Fibroblast of pulmonary artery (primary cell): ENCODE results near the gene SIPA1.
A peak's percentile ranks its signal among the peaks of the same experiment; 100 is the strongest.
"Not testable (repeated sequence)": the region's sequence is repeated elsewhere in the genome, so short reads cannot be mapped to it uniquely, and the experiment has no call there.

Experiments
- DNase-seq: peaks from one replicate; pipeline ENCODE4 v3.0.0-alpha.2; 2010; ENCODE audit warnings: low read depth
- H3K4me3 ChIP-seq: replicated peaks from 2 replicates; pipeline ENCODE4 v1.5.1; 2011; ENCODE audit warnings: low read depth, mild to moderate bottlenecking, control low read depth, low read length, moderate library complexity
- TF ChIP-seq, protein P1 (sequence below): IDR thresholded peaks from 2 replicates; pipeline ENCODE4 v1.5.1; 2011; ENCODE audit warnings: mild to moderate bottlenecking, control low read depth, low read length, inconsistent platforms; ENCODE audit errors: missing control alignments

SIPA1 gene

DNA sequence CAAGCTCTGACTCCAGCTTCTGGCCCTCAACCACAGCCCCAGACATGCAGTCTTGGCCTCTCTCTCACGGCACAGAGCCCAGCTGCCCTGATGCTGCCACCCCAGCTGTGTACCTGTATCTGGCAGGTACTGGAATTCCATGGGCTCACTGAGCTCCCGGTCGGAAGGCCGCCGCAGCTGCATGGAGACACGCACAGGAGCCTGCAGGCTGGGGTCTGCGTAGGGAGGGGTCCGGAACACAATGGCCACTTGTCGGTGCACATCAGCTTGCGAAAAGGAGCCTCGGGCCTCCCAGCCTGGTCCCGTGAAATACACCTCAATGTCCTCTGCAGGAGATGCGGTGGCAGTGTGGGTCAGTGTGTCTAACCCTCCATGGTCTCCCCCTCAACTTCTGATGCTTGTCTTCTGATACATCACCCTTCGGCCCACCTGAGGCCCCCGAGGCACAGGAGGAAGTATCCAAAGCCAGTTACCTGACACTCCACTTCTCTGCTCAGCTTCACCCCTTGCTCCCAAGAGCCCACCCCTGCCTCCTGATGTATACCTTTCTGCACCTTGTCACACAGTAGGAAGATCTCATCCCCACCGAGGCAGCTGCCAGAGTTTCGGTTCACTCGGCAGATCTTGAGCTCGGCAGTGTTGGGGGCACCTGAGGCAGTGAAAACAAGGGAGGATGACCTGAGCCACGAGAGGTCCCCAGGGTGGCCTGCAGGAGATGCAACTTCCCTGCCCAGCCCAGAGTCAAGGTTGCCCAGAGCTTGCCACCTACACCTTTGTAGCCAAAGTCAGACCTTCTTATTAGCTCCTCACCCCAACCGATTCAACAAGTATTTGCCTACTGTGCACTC, 20.5 kb downstream of the SIPA1 start:
- no peak overlapping the region for H3K4me3 ChIP-seq
- TF ChIP-seq, protein P1, sequence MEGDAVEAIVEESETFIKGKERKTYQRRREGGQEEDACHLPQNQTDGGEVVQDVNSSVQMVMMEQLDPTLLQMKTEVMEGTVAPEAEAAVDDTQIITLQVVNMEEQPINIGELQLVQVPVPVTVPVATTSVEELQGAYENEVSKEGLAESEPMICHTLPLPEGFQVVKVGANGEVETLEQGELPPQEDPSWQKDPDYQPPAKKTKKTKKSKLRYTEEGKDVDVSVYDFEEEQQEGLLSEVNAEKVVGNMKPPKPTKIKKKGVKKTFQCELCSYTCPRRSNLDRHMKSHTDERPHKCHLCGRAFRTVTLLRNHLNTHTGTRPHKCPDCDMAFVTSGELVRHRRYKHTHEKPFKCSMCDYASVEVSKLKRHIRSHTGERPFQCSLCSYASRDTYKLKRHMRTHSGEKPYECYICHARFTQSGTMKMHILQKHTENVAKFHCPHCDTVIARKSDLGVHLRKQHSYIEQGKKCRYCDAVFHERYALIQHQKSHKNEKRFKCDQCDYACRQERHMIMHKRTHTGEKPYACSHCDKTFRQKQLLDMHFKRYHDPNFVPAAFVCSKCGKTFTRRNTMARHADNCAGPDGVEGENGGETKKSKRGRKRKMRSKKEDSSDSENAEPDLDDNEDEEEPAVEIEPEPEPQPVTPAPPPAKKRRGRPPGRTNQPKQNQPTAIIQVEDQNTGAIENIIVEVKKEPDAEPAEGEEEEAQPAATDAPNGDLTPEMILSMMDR = no peak
- no peak for DNase-seq

- DNase-seq = no peak
- TF ChIP-seq, protein P1 = no peak
- no peak overlapping the region for H3K4me3 ChIP-seq
Observed at GRCh38 chr11:65660038-65660437, 22.1 kb downstream of the SIPA1 start.

DNA sequence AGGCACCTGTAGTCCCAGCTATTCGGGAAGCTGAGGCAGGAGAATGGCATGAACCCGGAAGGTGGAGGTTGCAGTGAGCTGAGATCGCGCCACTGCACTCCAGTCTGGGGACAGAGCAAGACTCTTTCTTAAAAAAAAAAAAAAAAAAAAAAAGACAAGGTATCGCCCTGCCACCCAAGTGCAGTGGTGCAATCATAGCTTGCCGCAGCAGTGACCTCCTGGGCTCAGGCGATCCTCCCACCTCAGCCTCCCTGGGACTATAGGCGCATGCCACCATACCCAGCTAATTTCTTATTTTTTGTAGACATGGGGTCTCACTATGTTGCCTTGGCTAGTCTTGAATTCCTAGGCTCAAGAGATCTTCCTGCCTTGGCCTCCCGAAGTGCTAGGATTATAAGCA, 23.0 kb downstream of the SIPA1 start:
- peak overlapping the region; percentile 98 for H3K4me3 ChIP-seq
- DNase-seq = not testable (repeated sequence)

GRCh38 chr11:65661599-65662246, 23.8 kb downstream of the SIPA1 start:
- H3K4me3 ChIP-seq = peak overlapping the region; percentile 98
- TF ChIP-seq, protein P1 = no peak
- no peak for DNase-seq

GRCh38 chr11:65662247-65662798, 24.4 kb downstream of the SIPA1 start:
- peak overlapping the region; percentile 98 for H3K4me3 ChIP-seq
- no peak for DNase-seq
- TF ChIP-seq, protein P1 = no peak

DNA sequence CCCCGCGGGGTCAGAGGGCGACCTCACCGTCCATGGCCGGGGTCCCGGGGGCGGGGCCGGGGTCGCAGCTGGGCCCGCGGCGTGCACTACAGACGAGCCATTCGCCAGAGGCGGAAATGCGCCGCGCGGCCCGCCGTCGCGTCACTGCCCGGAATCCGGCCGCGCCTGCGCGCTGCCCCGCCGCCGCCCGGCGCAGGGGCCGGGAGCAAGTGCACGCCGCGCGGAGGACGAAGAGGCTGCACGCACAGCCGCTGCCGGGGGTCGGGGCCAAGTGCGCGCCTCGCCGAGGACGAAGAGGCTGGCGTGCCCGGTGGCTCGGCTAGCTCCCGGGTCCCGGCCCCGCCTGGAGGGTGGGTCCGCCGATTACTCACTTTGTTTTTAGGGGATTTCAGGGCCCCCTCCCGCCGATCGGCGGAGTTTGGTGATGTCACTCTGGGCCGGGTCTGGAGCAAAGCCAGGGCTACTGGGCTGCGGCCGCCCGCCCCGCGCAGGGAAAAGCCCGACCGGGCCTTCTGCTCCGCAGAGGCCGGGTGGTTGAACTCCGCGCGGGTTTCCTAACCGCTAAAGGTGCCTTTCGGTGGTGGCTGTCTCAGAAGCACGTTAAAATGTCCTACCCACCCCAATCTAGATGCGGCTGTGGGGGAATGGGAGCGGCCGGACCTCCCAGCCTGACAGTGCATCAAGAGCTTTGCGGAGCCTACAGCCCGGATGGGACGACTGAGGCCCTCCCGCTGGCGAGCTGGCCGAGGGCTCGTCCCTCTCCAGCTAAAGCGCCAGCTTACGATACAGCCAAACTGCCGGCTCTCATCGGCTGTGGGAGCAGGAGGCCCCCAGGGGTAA, 25.1 kb downstream of the SIPA1 start, which contains the start of gene RELA:
TSS of gene RELA (minus strand) at position 118 of the 840 bp plus-strand sequence. CDS start at position 34, 84 bp downstream.
- TF ChIP-seq, protein P1 = no peak
- DNase-seq = peak; percentile 94
- peak within 1 kb of the TSS; percentile 98 for H3K4me3 ChIP-seq
